ENCODE data around the gene ZDHHC4.

The ZDHHC4 gene

GRCh38 chr7:6588566-6588965 is 11.3 kb downstream of the ZDHHC4 start:
- Histone ChIP-seq H3K27ac (no peak overlapping the region), H3K36me3 (ENCODE audit: insufficient read depth) (peaks cover 4% of the 10 kb centered on the region; the same call in 1 of the 2 replicates)

GRCh38 chr7:6589151-6589828 is 12.0 kb downstream of the ZDHHC4 start:
- H3K4me3 ChIP-seq (IDR thresholded peaks at IDR 0.05; ENCODE audit: insufficient read depth, low read depth, low read length): no peak overlapping the region
- peak overlapping the region; percentile 53 for H3K4me2 ChIP-seq
- H3K36me3 ChIP-seq (ENCODE audit: insufficient read depth): peaks cover 4% of the 10 kb centered on the region; the same call in 1 of the 2 replicates
- H3K9ac ChIP-seq: peak overlapping the region; percentile 14; the same call in 1 of the 2 replicates
- peaks cover 16% of the 10 kb centered on the region for H3K79me2 ChIP-seq (ENCODE audit: insufficient read depth, low read depth)
- no peaks in the 10 kb centered on the region for H3K27me3 ChIP-seq (ENCODE audit: insufficient read depth, low read depth)
- no peaks in the 10 kb centered on the region for H4K20me1 ChIP-seq (ENCODE audit: insufficient read depth)
- no peak overlapping the region for H3K27ac ChIP-seq
- peak overlapping the region; percentile 93 for H2AFZ ChIP-seq (ENCODE audit: low read depth)
- 0 out of 2 replicates have a peak, but pooled peaks have one; percentile 13 for TF ChIP-seq CTCF (conservative IDR thresholded peaks at IDR 0.05; ENCODE audit: low read depth, low read length)
- H3K4me1 ChIP-seq (ENCODE audit: low read depth, poor library complexity, severe bottlenecking): peaks cover 14% of the 10 kb centered on the region

More at GRCh38 chr7:6588566-6588965, 11.3 kb downstream of the ZDHHC4 start:
- Histone ChIP-seq H3K27me3 (ENCODE audit: insufficient read depth, low read depth) (no peaks in the 10 kb centered on the region), H2AFZ (ENCODE audit: low read depth) (no peak overlapping the region), H3K4me3 (IDR thresholded peaks at IDR 0.05; ENCODE audit: insufficient read depth, low read depth, low read length) (no peak overlapping the region), H4K20me1 (ENCODE audit: insufficient read depth) (no peaks in the 10 kb centered on the region), H3K9ac (no peak overlapping the region), H3K79me2 (ENCODE audit: insufficient read depth, low read depth) (peaks cover 16% of the 10 kb centered on the region), H3K4me1 (ENCODE audit: low read depth, poor library complexity, severe bottlenecking) (peaks cover 14% of the 10 kb centered on the region), H3K4me2 (no peak overlapping the region)
- TF ChIP-seq CTCF (conservative IDR thresholded peaks at IDR 0.05; ENCODE audit: low read depth, low read length): no peak

GRCh38 chr7:6589829-6590644 is 12.8 kb downstream of the ZDHHC4 start, which contains the start of gene INTS15:
TSS of gene INTS15 (plus strand) at chr7:6590021. CDS start at chr7:6590284, 263 bp downstream.
- H3K4me3 ChIP-seq (IDR thresholded peaks at IDR 0.05; ENCODE audit: insufficient read depth, low read depth, low read length): no peak within 1 kb of the TSS
- peak within 1 kb of the TSS; percentile 42 for H3K27ac ChIP-seq
- peaks cover 16% of the 10 kb centered on the region for H3K79me2 ChIP-seq (ENCODE audit: insufficient read depth, low read depth)
- peaks cover 4% of the 10 kb centered on the region; the same call in 1 of the 2 replicates for H3K36me3 ChIP-seq (ENCODE audit: insufficient read depth)
- no peaks in the 10 kb centered on the region for H3K27me3 ChIP-seq (ENCODE audit: insufficient read depth, low read depth)
- peaks cover 14% of the 10 kb centered on the region for H3K4me1 ChIP-seq (ENCODE audit: low read depth, poor library complexity, severe bottlenecking)
- H3K4me2 ChIP-seq: peak within 1 kb of the TSS; percentile 68
- no peak for TF ChIP-seq CTCF (conservative IDR thresholded peaks at IDR 0.05; ENCODE audit: low read depth, low read length)
- no peaks in the 10 kb centered on the region for H4K20me1 ChIP-seq (ENCODE audit: insufficient read depth)
- H2AFZ ChIP-seq (ENCODE audit: low read depth): peak within 1 kb of the TSS; percentile 93
- H3K9ac ChIP-seq: peak within 1 kb of the TSS; percentile 35

- Histone ChIP-seq H3K36me3 (ENCODE audit: insufficient read depth) (peaks cover 5% of the 10 kb centered on the region; the same call in 1 of the 2 replicates), H2AFZ (ENCODE audit: low read depth) (peak overlapping the region; percentile 93), H3K27me3 (ENCODE audit: insufficient read depth, low read depth) (no peaks in the 10 kb centered on the region), H3K79me2 (ENCODE audit: insufficient read depth, low read depth) (peaks cover 16% of the 10 kb centered on the region), H4K20me1 (ENCODE audit: insufficient read depth) (no peaks in the 10 kb centered on the region), H3K4me3 (IDR thresholded peaks at IDR 0.05; ENCODE audit: insufficient read depth, low read depth, low read length) (no peak overlapping the region), H3K27ac (peak overlapping the region; percentile 42; the same call in 1 of the 2 replicates), H3K4me1 (ENCODE audit: low read depth, poor library complexity, severe bottlenecking) (peaks cover 14% of the 10 kb centered on the region), H3K9ac (peak overlapping the region; percentile 35; the same call in 1 of the 2 replicates), H3K4me2 (peak overlapping the region; percentile 68)
- no peak for TF ChIP-seq CTCF (conservative IDR thresholded peaks at IDR 0.05; ENCODE audit: low read depth, low read length)
Observed at GRCh38 chr7:6590645-6591110, 13.4 kb downstream of the ZDHHC4 start.

Data from KMS-11 (cell line).